Vagina (tissue), 2 donors: ENCODE results near the gene OR2M4.

Experiments used
- CTCF ChIP-seq, 3 experiments: fragments of 450-650 bp in 2 of 3; fragments of 200-600 bp in 1 of 3; sonication (generic) in 1 of 3; IDR thresholded peaks; one replicate each; pipeline ENCODE4 v1.5.1; 2017 to 2019; ENCODE audit warnings: antibody characterized with exemption in 3 of 3, mild to moderate bottlenecking in 2 of 3, moderate library complexity in 2 of 3
- POLR2A ChIP-seq, 2 donors: fragments of 450-650 bp; IDR thresholded peaks; one replicate each; pipeline ENCODE4 v1.6.1; 2017; ENCODE audit warnings: antibody characterized with exemption in 2 of 2, mild to moderate bottlenecking in 2 of 2, moderate library complexity in 2 of 2
- POLR2AphosphoS5 ChIP-seq, 2 donors: sonication (generic); formaldehyde crosslinking; IDR thresholded peaks; one replicate each; pipeline ENCODE4 v1.9.0; 2017; ENCODE audit warnings: antibody characterized with exemption in 2 of 2, mild to moderate bottlenecking in 2 of 2, low read depth in 1 of 2; ENCODE audit not compliant: insufficient read depth in 1 of 2

- TF ChIP-seq CTCF (IDR thresholded peaks at IDR 0.05) (no peak), POLR2AphosphoS5 (IDR thresholded peaks at IDR 0.05; ENCODE audit: insufficient read depth in 1 of 2, low read depth in 1 of 2) (no peak), POLR2A (IDR thresholded peaks at IDR 0.05) (no peak)
Observed at GRCh38 chr1:248215880-248216279, 15.3 kb upstream of the OR2M4 start.
